ENCODE data around the gene CRYAA.
"Not testable (repeated sequence)": the region's sequence is repeated elsewhere in the genome, so short reads cannot be mapped to it uniquely, and the experiment has no call there.

DNA sequence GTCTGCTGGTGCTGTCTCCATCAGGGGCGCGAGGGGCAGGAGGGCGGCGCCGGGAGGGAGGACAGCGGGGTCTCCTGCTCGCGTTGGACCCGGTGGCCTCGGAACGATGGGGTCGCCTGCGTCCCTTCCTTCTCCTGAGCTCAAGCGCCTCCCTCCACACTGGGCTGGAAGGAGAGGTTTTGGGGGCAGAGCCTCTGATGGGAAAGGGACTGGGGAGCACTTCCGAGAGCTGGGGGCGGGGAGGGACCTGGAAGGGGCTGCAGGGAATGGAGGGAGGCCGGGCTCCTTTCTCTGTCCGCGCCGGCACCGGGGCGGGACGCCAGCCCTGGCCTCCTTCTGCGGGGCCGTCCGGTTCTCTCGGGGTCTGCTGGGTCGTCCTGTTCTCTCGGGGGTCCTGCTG, 4.0 kb downstream of the CRYAA start:
- TF ChIP-seq, protein P1, sequence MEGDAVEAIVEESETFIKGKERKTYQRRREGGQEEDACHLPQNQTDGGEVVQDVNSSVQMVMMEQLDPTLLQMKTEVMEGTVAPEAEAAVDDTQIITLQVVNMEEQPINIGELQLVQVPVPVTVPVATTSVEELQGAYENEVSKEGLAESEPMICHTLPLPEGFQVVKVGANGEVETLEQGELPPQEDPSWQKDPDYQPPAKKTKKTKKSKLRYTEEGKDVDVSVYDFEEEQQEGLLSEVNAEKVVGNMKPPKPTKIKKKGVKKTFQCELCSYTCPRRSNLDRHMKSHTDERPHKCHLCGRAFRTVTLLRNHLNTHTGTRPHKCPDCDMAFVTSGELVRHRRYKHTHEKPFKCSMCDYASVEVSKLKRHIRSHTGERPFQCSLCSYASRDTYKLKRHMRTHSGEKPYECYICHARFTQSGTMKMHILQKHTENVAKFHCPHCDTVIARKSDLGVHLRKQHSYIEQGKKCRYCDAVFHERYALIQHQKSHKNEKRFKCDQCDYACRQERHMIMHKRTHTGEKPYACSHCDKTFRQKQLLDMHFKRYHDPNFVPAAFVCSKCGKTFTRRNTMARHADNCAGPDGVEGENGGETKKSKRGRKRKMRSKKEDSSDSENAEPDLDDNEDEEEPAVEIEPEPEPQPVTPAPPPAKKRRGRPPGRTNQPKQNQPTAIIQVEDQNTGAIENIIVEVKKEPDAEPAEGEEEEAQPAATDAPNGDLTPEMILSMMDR (IDR thresholded peaks at IDR 0.05; ENCODE audit: low read depth, low read length, poor library complexity, severe bottlenecking): not testable (repeated sequence)
- TF ChIP-seq EZH2phosphoT487 (IDR thresholded peaks at IDR 0.05; ENCODE audit: borderline replicate concordance, low read length): not testable (repeated sequence)

Data from DOHH2 (cell line).